ENCODE data around the gene OR2T2. TPM values are rescaled to one million over a fixed set of nuclear protein-coding genes. Genes with fewer than 3 reads are reported as not detected.
"Not testable (repeated sequence)": the region's sequence is repeated elsewhere in the genome, so short reads cannot be mapped to it uniquely, and the experiment has no call there.

The OR2T2 gene
- total and polyA plus RNA-seq, 2 of the 8 experiments (the other 6 are each of a cell fraction or from before 2014, with no cell fraction given): not detected

- H3K9ac ChIP-seq (replicated peaks in 1 of 4; ENCODE audit: extremely low read depth in 1 of 4, low read depth in 3 of 4, low read length in 3 of 4); H3K23me2 ChIP-seq (ENCODE audit: low read depth, low read length); H3K18ac ChIP-seq (ENCODE audit: extremely low read depth, low read length); H3K4me1 ChIP-seq (replicated peaks in 1 of 4; ENCODE audit: control insufficient read depth in 3 of 4, insufficient read depth in 4 of 4, low read length in 3 of 4); POLR2A ChIA-PET (ENCODE audit: partially characterized antibody); H3K4me3 ChIP-seq (ENCODE audit: extremely low read depth in 1 of 4, insufficient read depth in 2 of 4, low read depth in 3 of 4, low read length in 4 of 4); H3K36me3 ChIP-seq (ENCODE audit: control insufficient read depth in 2 of 4, insufficient read depth in 4 of 4, low read length in 3 of 4); H2BK20ac ChIP-seq (ENCODE audit: low read length); H2AK5ac ChIP-seq (ENCODE audit: low read depth, low read length); CTCF ChIA-PET (ENCODE audit: partially characterized antibody); H3K56ac ChIP-seq (replicated peaks; ENCODE audit: insufficient read length, low read depth, low read length); H4K8ac ChIP-seq (ENCODE audit: extremely low read depth, insufficient read depth, low read length); H2BK120ac ChIP-seq (replicated peaks; ENCODE audit: low read depth, low read length); H3K79me1 ChIP-seq (ENCODE audit: low read depth, low read length); H2BK5ac ChIP-seq (ENCODE audit: low read depth, low read length); H3K23ac ChIP-seq (ENCODE audit: insufficient read length); H4K20me1 ChIP-seq (replicated peaks in 1 of 2; ENCODE audit: control insufficient read depth in 1 of 2, insufficient read depth in 2 of 2, low read length in 2 of 2); FAIRE-seq; H2BK12ac ChIP-seq (ENCODE audit: low read depth, low read length); H3K4me2 ChIP-seq (ENCODE audit: insufficient read depth in 1 of 2, low read depth in 2 of 2, low read length in 2 of 2); H4K5ac ChIP-seq (ENCODE audit: insufficient read length, low read depth, low read length); H3K4ac ChIP-seq (replicated peaks; ENCODE audit: insufficient read length, low read depth, low read length); H4K91ac ChIP-seq (replicated peaks; ENCODE audit: insufficient read length, low read length); H3K14ac ChIP-seq (ENCODE audit: insufficient read length); H2BK15ac ChIP-seq (ENCODE audit: low read length); H2AFZ ChIP-seq (ENCODE audit: low read length); H3K27me3 ChIP-seq (replicated peaks in 1 of 4; ENCODE audit: control insufficient read depth in 3 of 4, extremely low read depth in 1 of 4, insufficient read depth in 3 of 4, low read length in 3 of 4); H3K79me2 ChIP-seq (ENCODE audit: control insufficient read depth in 1 of 2, insufficient read depth in 2 of 2, low read length in 2 of 2); DNase-seq (ENCODE audit: low read depth in 1 of 2, low spot score in 2 of 2); H3K27ac ChIP-seq (ENCODE audit: low read depth, low read length): not testable (repeated sequence)
- peaks cover 13 to 18% of the 10 kb centered on the region in 2 experiments; a peak in 3 of 4 replicates for H3K9me3 ChIP-seq (ENCODE audit: insufficient read depth in 2 of 2, low read depth in 1 of 2, low read length in 1 of 2)
- 63% methylated on average over 5 of the region's 5 CpGs; no CpG with 5 or more reads in 1 of the 2 experiments for WGBS, 2 experiments (ENCODE audit: extremely low coverage in 1 of 2, insufficient coverage in 1 of 2, insufficient read length in 1 of 2, insufficient replicate concordance in 2 of 2, low coverage in 1 of 2, low lambda C conversion rate in 2 of 2, missing lambda C conversion rate in 1 of 2)
Observed at GRCh38 chr1:248439283-248439682, 6.2 kb upstream of the OR2T2 start.

- H3K14ac ChIP-seq (ENCODE audit: insufficient read length); H3K36me3 ChIP-seq (ENCODE audit: control insufficient read depth in 2 of 4, insufficient read depth in 4 of 4, low read length in 3 of 4); H4K20me1 ChIP-seq (replicated peaks in 1 of 2; ENCODE audit: control insufficient read depth in 1 of 2, insufficient read depth in 2 of 2, low read length in 2 of 2); H3K4ac ChIP-seq (replicated peaks; ENCODE audit: insufficient read length, low read depth, low read length); H4K5ac ChIP-seq (ENCODE audit: insufficient read length, low read depth, low read length); H3K4me3 ChIP-seq (ENCODE audit: extremely low read depth in 1 of 4, insufficient read depth in 2 of 4, low read depth in 3 of 4, low read length in 4 of 4); H2BK5ac ChIP-seq (ENCODE audit: low read depth, low read length); H3K4me2 ChIP-seq (ENCODE audit: insufficient read depth in 1 of 2, low read depth in 2 of 2, low read length in 2 of 2); H4K8ac ChIP-seq (ENCODE audit: extremely low read depth, insufficient read depth, low read length); H4K91ac ChIP-seq (replicated peaks; ENCODE audit: insufficient read length, low read length); CTCF ChIA-PET (ENCODE audit: partially characterized antibody); H2BK15ac ChIP-seq (ENCODE audit: low read length); DNase-seq (ENCODE audit: low read depth in 1 of 2, low spot score in 2 of 2); H3K56ac ChIP-seq (replicated peaks; ENCODE audit: insufficient read length, low read depth, low read length); H3K4me1 ChIP-seq (replicated peaks in 1 of 4; ENCODE audit: control insufficient read depth in 3 of 4, insufficient read depth in 4 of 4, low read length in 3 of 4); H3K23ac ChIP-seq (ENCODE audit: insufficient read length); H2BK120ac ChIP-seq (replicated peaks; ENCODE audit: low read depth, low read length); H2AK5ac ChIP-seq (ENCODE audit: low read depth, low read length); H3K79me1 ChIP-seq (ENCODE audit: low read depth, low read length); H2BK20ac ChIP-seq (ENCODE audit: low read length); H2AFZ ChIP-seq (ENCODE audit: low read length); H2BK12ac ChIP-seq (ENCODE audit: low read depth, low read length); H3K9ac ChIP-seq (replicated peaks in 1 of 4; ENCODE audit: extremely low read depth in 1 of 4, low read depth in 3 of 4, low read length in 3 of 4); H3K27me3 ChIP-seq (replicated peaks in 1 of 4; ENCODE audit: control insufficient read depth in 3 of 4, extremely low read depth in 1 of 4, insufficient read depth in 3 of 4, low read length in 3 of 4); H3K79me2 ChIP-seq (ENCODE audit: control insufficient read depth in 1 of 2, insufficient read depth in 2 of 2, low read length in 2 of 2); H3K23me2 ChIP-seq (ENCODE audit: low read depth, low read length); FAIRE-seq; H3K18ac ChIP-seq (ENCODE audit: extremely low read depth, low read length); H3K27ac ChIP-seq (ENCODE audit: low read depth, low read length); POLR2A ChIA-PET (ENCODE audit: partially characterized antibody): not testable (repeated sequence)
- WGBS, 2 experiments (ENCODE audit: extremely low coverage in 1 of 2, insufficient coverage in 1 of 2, insufficient read length in 1 of 2, insufficient replicate concordance in 2 of 2, low coverage in 1 of 2, low lambda C conversion rate in 2 of 2, missing lambda C conversion rate in 1 of 2): 50% methylated on average over 1 of the region's 2 CpGs; no CpG with 5 or more reads in 1 of the 2 experiments
- H3K9me3 ChIP-seq (ENCODE audit: insufficient read depth in 2 of 2, low read depth in 1 of 2, low read length in 1 of 2): peaks cover 22 to 32% of the 10 kb centered on the region in 2 experiments
Observed at GRCh38 chr1:248442500-248443277, 2.7 kb upstream of the OR2T2 start.

All from H1 (cell line).